A549 (cell line): ENCODE measurements around the gene CNBD2. TPM values are rescaled to one million over a fixed set of nuclear protein-coding genes. Genes with fewer than 3 reads are reported as not detected.

ENCODE experiments used
- ATAC-seq, 2 experiments: fragments of 200-7000 bp in 1 of 2; fragments of >200 bp in 1 of 2; cut with Nextera tagmentation in 1 of 2; cut with Tn5 transposase in 1 of 2; 3 replicates each; pipeline versions ENCODE4 v1.8.0 to v1.9.1; 2018 to 2020; ENCODE audit warnings: mild to moderate bottlenecking in 1 of 2, moderate library complexity in 1 of 2
- CTCF ChIA-PET: fragments of 300-600 bp; sonication (Branson Sonifier 250); formaldehyde crosslinking; extraction: SDS; loops from one replicate; lab custom pipeline; 2021; ENCODE audit warnings: antibody characterized with exemption, inconsistent platforms; lab: Yijun Ruan, JAX
- POLR2A ChIA-PET: fragments of 350-600 bp; formaldehyde crosslinking; extraction: SDS; loops from one replicate; lab custom pipeline; 2021; ENCODE audit warnings: antibody characterized with exemption, inconsistent platforms; lab: Yijun Ruan, JAX
- DNase-seq, 2 experiments: peaks; one replicate each; pipeline versions ENCODE4 v3.0.0 to v3.0.0-alpha.2; 2011 to 2016; ENCODE audit warnings: low read depth in 1 of 2, low spot score in 1 of 2
- FAIRE-seq: peaks from 2 replicates; lab custom pipeline; 2011; peaks lifted over from hg19 to GRCh38; lab: Jason Lieb, UNC
- H3K27ac ChIP-seq, 2 experiments: fragments of >200 bp; sonication (Bioruptor Twin); formaldehyde crosslinking; 3 replicates each; pipeline ENCODE4 v1.5.1; 2016 to 2017
- H3K4me1 ChIP-seq: fragments of >200 bp; sonication (Bioruptor Twin); formaldehyde crosslinking; 3 replicates; pipeline ENCODE4 v1.6.1; 2016
- H3K4me2 ChIP-seq: fragments of >200 bp; sonication (Bioruptor Twin); formaldehyde crosslinking; 3 replicates; pipeline ENCODE4 v1.6.1; 2016
- H3K4me3 ChIP-seq: fragments of >200 bp; sonication (Bioruptor Twin); formaldehyde crosslinking; 3 replicates; pipeline ENCODE4 v1.5.1; 2016
- H3K9me3 ChIP-seq: fragments of >200 bp; sonication (Bioruptor Twin); formaldehyde crosslinking; 3 replicates; pipeline ENCODE4 v1.6.1; 2016
- CHD4 ChIP-seq: fragments of 200-600 bp; sonication (generic); IDR thresholded peaks from 2 replicates; pipeline ENCODE4 v1.6.1; 2016; ENCODE audit warnings: antibody characterized with exemption, mild to moderate bottlenecking, borderline replicate concordance
- EHF ChIP-seq: fragments of 250-450 bp; sonication (Bioruptor Pico); IDR thresholded peaks from 2 replicates; pipeline ENCODE4 v1.5.0; 2020; ENCODE audit warnings: mild to moderate bottlenecking
- EHMT2 ChIP-seq: fragments of 200-600 bp; sonication (generic); IDR thresholded peaks from 2 replicates; pipeline ENCODE4 v1.6.1; 2016; ENCODE audit warnings: antibody characterized with exemption, low read depth, mild to moderate bottlenecking, moderate library complexity
- ESRRA ChIP-seq: fragments of 150-350 bp; IDR thresholded peaks from 2 replicates; pipeline ENCODE4 v1.6.1; 2014; ENCODE audit warnings: mild to moderate bottlenecking, low read length, borderline replicate concordance
- FOSB ChIP-seq: fragments of 250-450 bp; sonication (Bioruptor Pico); IDR thresholded peaks from 2 replicates; pipeline ENCODE4 v1.5.0; 2020; ENCODE audit warnings: mild to moderate bottlenecking, moderate library complexity
- FOSL2 ChIP-seq, 2 experiments: fragments of 450-650 bp in 1 of 2; fragments of >200 bp in 1 of 2; sonication (Bioruptor Twin) in 1 of 2; formaldehyde crosslinking; IDR thresholded peaks; 2 replicates each; pipeline versions ENCODE4 v1.5.0 to v1.6.1; 2016 to 2020; ENCODE audit warnings: mild to moderate bottlenecking in 1 of 2, moderate library complexity in 1 of 2
- HOXA7 ChIP-seq: fragments of 250-450 bp; sonication (Bioruptor Pico); IDR thresholded peaks from 2 replicates; pipeline ENCODE4 v1.5.0; 2020; ENCODE audit warnings: mild to moderate bottlenecking, moderate library complexity
- HOXB5 ChIP-seq: fragments of 250-450 bp; sonication (Bioruptor Pico); IDR thresholded peaks from 2 replicates; pipeline ENCODE4 v1.5.0; 2020; ENCODE audit warnings: mild to moderate bottlenecking, moderate library complexity
- JUN ChIP-seq, 2 experiments: fragments of >200 bp; sonication (Bioruptor Twin); formaldehyde crosslinking; IDR thresholded peaks; 2 replicates in 1 of 2; 3 replicates in 1 of 2; pipeline ENCODE4 v1.6.1; 2016 to 2017
- MAFK ChIP-seq: fragments of 450-650 bp; IDR thresholded peaks from 2 replicates; pipeline ENCODE4 v1.6.1; 2014; ENCODE audit not compliant: partially characterized antibody
- MAZ ChIP-seq: fragments of 150-350 bp; IDR thresholded peaks from 2 replicates; pipeline ENCODE4 v1.6.1; 2014; ENCODE audit warnings: antibody characterized with exemption, low read depth, low read length, borderline replicate concordance
- NFE2L2 ChIP-seq: fragments of 150-350 bp; conservative IDR thresholded peaks from 2 replicates; pipeline ENCODE4 v1.6.1; 2014; ENCODE audit warnings: low read length
- NPAS2 ChIP-seq: fragments of 250-450 bp; sonication (Bioruptor Pico); IDR thresholded peaks from 2 replicates; pipeline ENCODE4 v1.8.0; 2022; ENCODE audit warnings: mild to moderate bottlenecking, moderate library complexity, borderline replicate concordance
- NR3C1 ChIP-seq: fragments of >200 bp; sonication (Bioruptor Twin); formaldehyde crosslinking; IDR thresholded peaks from 3 replicates; pipeline ENCODE4 v1.6.1; 2017
- POLR2AphosphoS2 ChIP-seq: conservative IDR thresholded peaks from 2 replicates; pipeline ENCODE4 v1.6.1; 2012; ENCODE audit warnings: low read length, improper control_type of control experiment, inconsistent platforms
- RAD21 ChIP-seq, 2 experiments: fragments of >200 bp in 1 of 2; sonication (Bioruptor Twin) in 1 of 2; formaldehyde crosslinking in 1 of 2; IDR thresholded peaks in 1 of 2; conservative IDR thresholded peaks in 1 of 2; 2 replicates in 1 of 2; 3 replicates in 1 of 2; pipeline ENCODE4 v1.6.1; 2012 to 2018; ENCODE audit warnings: inconsistent platforms in 1 of 2
- RARB ChIP-seq: fragments of 250-450 bp; sonication (Bioruptor Pico); IDR thresholded peaks from 2 replicates; pipeline ENCODE4 v1.8.0; 2021; ENCODE audit warnings: mild to moderate bottlenecking, moderate library complexity
- RCOR1 ChIP-seq: fragments of 150-350 bp; IDR thresholded peaks from 2 replicates; pipeline ENCODE4 v1.6.1; 2014; ENCODE audit warnings: antibody characterized with exemption, low read length, low read depth
- RNF2 ChIP-seq: fragments of 200-600 bp; sonication (generic); IDR thresholded peaks from 2 replicates; pipeline ENCODE4 v1.6.1; 2016; ENCODE audit warnings: low read depth, mild to moderate bottlenecking, antibody characterized with exemption, moderate library complexity, borderline replicate concordance
- TP53 ChIP-seq: fragments of 250-450 bp; sonication (Bioruptor Pico); IDR thresholded peaks from 2 replicates; pipeline ENCODE4 v1.5.0; 2021; ENCODE audit warnings: mild to moderate bottlenecking, moderate library complexity
- ZC3H11A ChIP-seq: fragments of 450-650 bp; IDR thresholded peaks from 2 replicates; pipeline ENCODE4 v1.6.1; 2014; ENCODE audit warnings: antibody characterized with exemption, mild to moderate bottlenecking
- ZFP36 ChIP-seq: fragments of 450-650 bp; IDR thresholded peaks from 2 replicates; pipeline ENCODE4 v1.6.1; 2014; ENCODE audit warnings: borderline replicate concordance; ENCODE audit not compliant: partially characterized antibody
- ZSCAN20 ChIP-seq: fragments of 250-450 bp; sonication (Bioruptor Pico); IDR thresholded peaks from 2 replicates; pipeline ENCODE4 v1.8.0; 2022; ENCODE audit warnings: mild to moderate bottlenecking, moderate library complexity
- WGBS: methylation state at CpG from one replicate; pipeline ENCODE4 v1.1.6; 2017; ENCODE audit errors: missing lambda C conversion rate; 5-methylcytosine and 5-hydroxymethylcytosine counted together
- polyA plus RNA-seq, 4 experiments: library from polyadenylated mRNA; depleted of rRNA in 3 of 4; stranded (reverse); fragments of >200 nt; fragmentation: RNase III in 1 of 4; extraction: RNeasy Plus Mini Kit Qiagen cat#74134 plus additional on column Dnase treatment in 1 of 4; gene quantifications; 2 replicates in 3 of 4; 3 replicates in 1 of 4; pipeline ENCODE4 v1.2.3, GENCODE V29; 2011 to 2017
- TF ChIP-seq, protein P1 (sequence below): fragments of 450-650 bp; IDR thresholded peaks from 2 replicates; pipeline ENCODE4 v1.6.1; 2014; ENCODE audit warnings: antibody characterized with exemption
- TF ChIP-seq, protein P2 (sequence below): fragments of >200 bp; sonication (Bioruptor Twin); formaldehyde crosslinking; IDR thresholded peaks from 2 replicates; pipeline ENCODE4 v1.6.1; 2016
- TF ChIP-seq, protein P3 (sequence below): IDR thresholded peaks from 2 replicates; pipeline ENCODE4 v1.6.1; 2012
- TF ChIP-seq, protein P4 (sequence below): fragments of >200 bp; sonication (Bioruptor Twin); formaldehyde crosslinking; IDR thresholded peaks from 3 replicates; pipeline ENCODE4 v1.5.1; 2016
- TF ChIP-seq, protein P5 (sequence below): fragments of >200 bp; sonication (Bioruptor Twin); formaldehyde crosslinking; IDR thresholded peaks from 3 replicates; pipeline ENCODE4 v1.6.1; 2016
- TF ChIP-seq, protein P6 (sequence below): fragments of 250-450 bp; sonication (Bioruptor Pico); IDR thresholded peaks from 2 replicates; pipeline ENCODE4 v1.5.0; 2021; ENCODE audit warnings: mild to moderate bottlenecking, moderate library complexity, borderline replicate concordance

The CNBD2 gene
- polyA plus RNA-seq, 2 of the 4 experiments (the other 2 are of a cell fraction) = 4.3 to 5.4 TPM

DNA sequence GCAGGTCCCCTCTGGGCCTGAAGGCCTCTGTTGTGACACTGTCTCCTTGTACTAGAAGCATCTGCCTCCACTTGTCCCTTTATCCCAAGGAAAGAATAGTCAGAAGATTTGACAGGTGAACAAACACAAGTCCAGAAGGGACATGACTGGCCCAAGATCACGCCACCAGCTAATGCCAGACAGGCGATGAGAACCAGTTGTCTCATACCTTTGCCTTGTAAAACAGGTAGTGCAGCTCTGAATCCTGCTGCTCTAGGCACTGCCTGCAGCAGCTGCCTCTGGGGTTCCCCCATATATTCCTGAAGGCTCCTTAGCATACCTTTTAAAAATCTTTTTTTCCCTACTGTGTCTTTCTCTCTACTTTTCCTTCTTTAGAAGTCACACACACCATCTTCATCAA lies 39.1 kb upstream of the CNBD2 start:
- DNase-seq = no peak
- no peak overlapping the region for H3K4me3 ChIP-seq
- H3K9me3 ChIP-seq = no peaks in the 10 kb centered on the region
- no peak overlapping the region for H3K4me2 ChIP-seq
- no peaks in the 10 kb centered on the region for H3K4me1 ChIP-seq
- TF ChIP-seq, protein P1, sequence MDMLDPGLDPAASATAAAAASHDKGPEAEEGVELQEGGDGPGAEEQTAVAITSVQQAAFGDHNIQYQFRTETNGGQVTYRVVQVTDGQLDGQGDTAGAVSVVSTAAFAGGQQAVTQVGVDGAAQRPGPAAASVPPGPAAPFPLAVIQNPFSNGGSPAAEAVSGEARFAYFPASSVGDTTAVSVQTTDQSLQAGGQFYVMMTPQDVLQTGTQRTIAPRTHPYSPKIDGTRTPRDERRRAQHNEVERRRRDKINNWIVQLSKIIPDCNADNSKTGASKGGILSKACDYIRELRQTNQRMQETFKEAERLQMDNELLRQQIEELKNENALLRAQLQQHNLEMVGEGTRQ = no peak
- TF ChIP-seq, protein P2, sequence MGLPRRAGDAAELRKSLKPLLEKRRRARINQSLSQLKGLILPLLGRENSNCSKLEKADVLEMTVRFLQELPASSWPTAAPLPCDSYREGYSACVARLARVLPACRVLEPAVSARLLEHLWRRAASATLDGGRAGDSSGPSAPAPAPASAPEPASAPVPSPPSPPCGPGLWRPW = no peak
- TF ChIP-seq MAFK = no peak
- no peak for TF ChIP-seq ESRRA
- TF ChIP-seq NFE2L2 = no peak
- TF ChIP-seq RCOR1 = no peak
- TF ChIP-seq, protein P3, sequence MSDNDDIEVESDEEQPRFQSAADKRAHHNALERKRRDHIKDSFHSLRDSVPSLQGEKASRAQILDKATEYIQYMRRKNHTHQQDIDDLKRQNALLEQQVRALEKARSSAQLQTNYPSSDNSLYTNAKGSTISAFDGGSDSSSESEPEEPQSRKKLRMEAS = no peak
- no peak for TF ChIP-seq NR3C1
- TF ChIP-seq FOSL2 (IDR thresholded peaks at IDR 0.05) = no peak
- no peak for TF ChIP-seq FOSL2 (CRISPR knock-in tag; IDR thresholded peaks at IDR 0.05)
- no peak for TF ChIP-seq HOXB5 (CRISPR knock-in tag)
- no peak for TF ChIP-seq ZSCAN20
- TF ChIP-seq RAD21 (conservative IDR thresholded peaks at IDR 0.05 in 1 of 2, IDR thresholded peaks at IDR 0.05 in 1 of 2) = no peak
- no peak for TF ChIP-seq POLR2AphosphoS2
- no peak for TF ChIP-seq EHMT2
- TF ChIP-seq RNF2 = no peak
- no peak for TF ChIP-seq MAZ
- TF ChIP-seq, protein P4, sequence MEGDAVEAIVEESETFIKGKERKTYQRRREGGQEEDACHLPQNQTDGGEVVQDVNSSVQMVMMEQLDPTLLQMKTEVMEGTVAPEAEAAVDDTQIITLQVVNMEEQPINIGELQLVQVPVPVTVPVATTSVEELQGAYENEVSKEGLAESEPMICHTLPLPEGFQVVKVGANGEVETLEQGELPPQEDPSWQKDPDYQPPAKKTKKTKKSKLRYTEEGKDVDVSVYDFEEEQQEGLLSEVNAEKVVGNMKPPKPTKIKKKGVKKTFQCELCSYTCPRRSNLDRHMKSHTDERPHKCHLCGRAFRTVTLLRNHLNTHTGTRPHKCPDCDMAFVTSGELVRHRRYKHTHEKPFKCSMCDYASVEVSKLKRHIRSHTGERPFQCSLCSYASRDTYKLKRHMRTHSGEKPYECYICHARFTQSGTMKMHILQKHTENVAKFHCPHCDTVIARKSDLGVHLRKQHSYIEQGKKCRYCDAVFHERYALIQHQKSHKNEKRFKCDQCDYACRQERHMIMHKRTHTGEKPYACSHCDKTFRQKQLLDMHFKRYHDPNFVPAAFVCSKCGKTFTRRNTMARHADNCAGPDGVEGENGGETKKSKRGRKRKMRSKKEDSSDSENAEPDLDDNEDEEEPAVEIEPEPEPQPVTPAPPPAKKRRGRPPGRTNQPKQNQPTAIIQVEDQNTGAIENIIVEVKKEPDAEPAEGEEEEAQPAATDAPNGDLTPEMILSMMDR = no peak
- no peak for TF ChIP-seq RARB
- TF ChIP-seq TP53 (CRISPR knock-in tag) = no peak
- TF ChIP-seq, all 56 proteins: peak for 0
- WGBS = 100% methylated on average over 2 of the region's 2 CpGs
- no peak for ATAC-seq
- POLR2A ChIA-PET = no interaction called here
- FAIRE-seq = no peak
- no peak overlapping the region for H3K27ac ChIP-seq
- CTCF ChIA-PET = interaction anchor here (0.6 to 1.4 kb wide), 3 partner anchors 18 to 209 kb away, joined by 3 to 5 read pairs (median 3); no protein-coding TSS in a partner anchor

DNA sequence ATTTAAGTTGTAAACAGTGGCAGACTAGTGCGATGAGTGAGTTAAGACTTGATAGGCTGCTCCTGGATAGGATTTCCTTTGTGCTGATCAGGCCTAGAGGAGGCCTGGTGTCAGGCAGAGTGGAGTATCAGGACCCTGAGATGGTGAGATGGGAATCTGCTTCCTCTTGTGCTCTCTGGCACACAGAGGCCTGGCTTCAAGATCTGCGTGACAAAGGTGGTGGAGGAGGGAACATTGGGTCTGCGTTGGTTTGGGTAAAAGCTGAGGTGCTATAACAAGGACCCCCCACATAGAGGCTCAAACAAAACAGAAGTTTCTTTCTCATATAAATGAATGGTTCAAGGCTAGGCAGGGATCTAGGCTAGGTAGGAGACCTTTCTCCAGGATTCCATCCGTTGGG lies 34.3 kb upstream of the CNBD2 start:
- WGBS = 86% methylated on average over 4 of the region's 4 CpGs
- no peak overlapping the region for H3K4me2 ChIP-seq
- ATAC-seq (no peak), FAIRE-seq (no peak), DNase-seq (no peak)
- H3K9me3 ChIP-seq = no peaks in the 10 kb centered on the region
- H3K4me3 ChIP-seq = no peak overlapping the region
- ChIA-PET POLR2A (no interaction called here), CTCF (interaction anchor here (0.9 kb wide), 1 partner anchor 21 kb away, joined by 4 read pairs; the partner anchor contains the start of gene SCAND1)
- no peaks in the 10 kb centered on the region for H3K4me1 ChIP-seq
- H3K27ac ChIP-seq = no peak overlapping the region
- no peak for TF ChIP-seq RNF2
- TF ChIP-seq, protein P5, sequence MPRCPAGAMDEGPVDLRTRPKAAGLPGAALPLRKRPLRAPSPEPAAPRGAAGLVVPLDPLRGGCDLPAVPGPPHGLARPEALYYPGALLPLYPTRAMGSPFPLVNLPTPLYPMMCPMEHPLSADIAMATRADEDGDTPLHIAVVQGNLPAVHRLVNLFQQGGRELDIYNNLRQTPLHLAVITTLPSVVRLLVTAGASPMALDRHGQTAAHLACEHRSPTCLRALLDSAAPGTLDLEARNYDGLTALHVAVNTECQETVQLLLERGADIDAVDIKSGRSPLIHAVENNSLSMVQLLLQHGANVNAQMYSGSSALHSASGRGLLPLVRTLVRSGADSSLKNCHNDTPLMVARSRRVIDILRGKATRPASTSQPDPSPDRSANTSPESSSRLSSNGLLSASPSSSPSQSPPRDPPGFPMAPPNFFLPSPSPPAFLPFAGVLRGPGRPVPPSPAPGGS = no peak
- TF ChIP-seq, protein P6, sequence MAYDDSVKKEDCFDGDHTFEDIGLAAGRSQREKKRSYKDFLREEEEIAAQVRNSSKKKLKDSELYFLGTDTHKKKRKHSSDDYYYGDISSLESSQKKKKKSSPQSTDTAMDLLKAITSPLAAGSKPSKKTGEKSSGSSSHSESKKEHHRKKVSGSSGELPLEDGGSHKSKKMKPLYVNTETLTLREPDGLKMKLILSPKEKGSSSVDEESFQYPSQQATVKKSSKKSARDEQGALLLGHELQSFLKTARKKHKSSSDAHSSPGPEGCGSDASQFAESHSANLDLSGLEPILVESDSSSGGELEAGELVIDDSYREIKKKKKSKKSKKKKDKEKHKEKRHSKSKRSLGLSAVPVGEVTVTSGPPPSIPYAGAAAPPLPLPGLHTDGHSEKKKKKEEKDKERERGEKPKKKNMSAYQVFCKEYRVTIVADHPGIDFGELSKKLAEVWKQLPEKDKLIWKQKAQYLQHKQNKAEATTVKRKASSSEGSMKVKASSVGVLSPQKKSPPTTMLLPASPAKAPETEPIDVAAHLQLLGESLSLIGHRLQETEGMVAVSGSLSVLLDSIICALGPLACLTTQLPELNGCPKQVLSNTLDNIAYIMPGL = no peak
- no peak for TF ChIP-seq FOSL2 (IDR thresholded peaks at IDR 0.05)
- TF ChIP-seq FOSL2 (CRISPR knock-in tag; IDR thresholded peaks at IDR 0.05) = no peak
- no peak for TF ChIP-seq CHD4
- no peak for TF ChIP-seq MAZ
- no peak for TF ChIP-seq EHF (CRISPR knock-in tag)
- TF ChIP-seq HOXA7 = no peak
- TF ChIP-seq ZFP36 = no peak
- TF ChIP-seq, protein P4 = no peak
- TF ChIP-seq NFE2L2 = no peak
- TF ChIP-seq JUN (IDR thresholded peaks at IDR 0.05) = no peak
- TF ChIP-seq NPAS2 (CRISPR knock-in tag) = no peak
- no peak for TF ChIP-seq ZC3H11A
- no peak for TF ChIP-seq FOSB (CRISPR knock-in tag)
- TF ChIP-seq ESRRA = no peak
